ENCODE results near the gene SLC9A7. TPM values are rescaled to one million over a fixed set of nuclear protein-coding genes. Genes with fewer than 3 reads are reported as not detected.

SLC9A7 gene
- polyA plus RNA-seq, 4 donors = 4.2 to 5.5 (median 4.6) TPM

DNA sequence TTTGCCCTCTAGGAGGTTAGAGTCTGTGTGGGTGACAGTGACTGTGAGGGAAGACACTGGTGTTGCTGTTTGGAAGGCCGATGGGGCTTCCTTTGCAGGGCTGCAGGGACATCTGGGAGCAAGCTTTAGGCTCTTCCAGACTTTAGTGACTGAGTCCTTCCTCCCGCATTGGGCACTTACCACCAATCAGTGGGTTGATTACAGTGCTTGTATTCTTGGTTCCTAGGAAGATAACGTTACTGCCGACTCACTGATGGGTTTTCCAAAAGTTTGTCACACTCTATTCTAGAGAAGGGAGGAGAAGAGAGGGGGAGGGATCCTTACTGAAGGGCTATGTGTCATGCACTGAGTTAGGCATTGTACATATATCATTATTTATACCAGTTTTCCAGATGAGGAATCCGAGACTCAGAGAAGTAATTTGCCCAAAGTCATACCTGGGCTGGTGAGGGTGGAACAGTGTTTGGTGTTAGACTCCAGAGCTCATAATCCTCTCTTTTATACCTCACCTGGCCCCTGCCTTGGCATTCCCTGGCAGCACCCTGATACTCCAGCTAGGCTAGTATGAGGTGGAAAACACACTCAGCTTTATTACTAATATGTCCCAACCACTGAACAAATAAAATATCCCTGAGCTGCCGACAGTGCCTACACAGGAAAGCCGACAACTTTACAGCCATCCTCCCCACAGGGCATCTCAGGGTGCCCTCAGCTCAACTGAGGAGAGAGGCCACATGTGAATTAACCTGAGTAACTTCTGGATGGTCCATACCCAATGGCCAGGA is 181.5 kb downstream of the SLC9A7 start:
- DNase-seq (ENCODE audit: low read depth in 4 of 4, low spot score in 3 of 4) = no peak

DNA sequence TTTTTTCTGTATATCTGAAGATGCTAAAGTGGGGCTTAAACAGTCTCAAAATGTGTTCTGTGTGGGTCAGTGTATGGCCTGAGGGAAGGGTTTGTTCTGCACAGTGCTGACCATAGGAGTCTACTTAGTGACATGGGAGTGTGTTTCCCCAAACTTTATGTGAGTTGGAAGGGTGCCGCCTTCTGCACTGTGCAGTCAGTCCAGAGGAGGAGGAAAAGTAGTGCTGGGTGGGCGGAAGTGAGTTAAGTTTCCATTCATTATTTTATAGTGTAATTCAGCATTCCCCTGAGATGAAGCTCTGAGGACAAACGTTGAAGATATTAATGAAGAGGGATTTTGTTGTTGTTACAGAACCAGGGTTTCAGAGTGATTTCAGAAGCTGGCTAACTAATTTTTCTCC is 182.5 kb downstream of the SLC9A7 start:
- no peak for DNase-seq (ENCODE audit: low read depth in 4 of 4, low spot score in 3 of 4)

DNA sequence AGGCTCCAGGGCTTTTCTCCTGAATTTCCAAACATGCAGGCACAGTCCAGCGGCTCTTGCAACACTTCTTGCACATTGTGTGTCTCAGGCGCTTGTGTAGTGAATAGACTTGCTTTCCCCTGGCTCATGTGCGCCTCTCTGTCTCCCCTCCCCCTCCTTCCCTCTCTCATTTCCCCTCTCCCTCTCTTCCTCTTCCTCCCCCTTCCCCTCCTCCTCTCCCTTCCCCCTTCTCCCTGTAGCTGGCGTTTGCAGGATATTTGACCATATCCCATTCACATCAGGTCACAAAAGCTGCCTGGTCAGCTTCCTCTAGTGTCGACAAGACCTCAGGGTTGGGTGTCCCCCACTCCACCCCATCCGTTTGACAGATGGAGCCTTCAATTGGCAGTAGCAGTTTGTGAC is 182.9 kb downstream of the SLC9A7 start:
- no peak for DNase-seq (ENCODE audit: low read depth in 4 of 4, low spot score in 3 of 4)

- no peak for DNase-seq (ENCODE audit: low read depth in 4 of 4, low spot score in 3 of 4)
Measured at GRCh38 chrX:46575586-46575985, 183.3 kb downstream of the SLC9A7 start.

DNA sequence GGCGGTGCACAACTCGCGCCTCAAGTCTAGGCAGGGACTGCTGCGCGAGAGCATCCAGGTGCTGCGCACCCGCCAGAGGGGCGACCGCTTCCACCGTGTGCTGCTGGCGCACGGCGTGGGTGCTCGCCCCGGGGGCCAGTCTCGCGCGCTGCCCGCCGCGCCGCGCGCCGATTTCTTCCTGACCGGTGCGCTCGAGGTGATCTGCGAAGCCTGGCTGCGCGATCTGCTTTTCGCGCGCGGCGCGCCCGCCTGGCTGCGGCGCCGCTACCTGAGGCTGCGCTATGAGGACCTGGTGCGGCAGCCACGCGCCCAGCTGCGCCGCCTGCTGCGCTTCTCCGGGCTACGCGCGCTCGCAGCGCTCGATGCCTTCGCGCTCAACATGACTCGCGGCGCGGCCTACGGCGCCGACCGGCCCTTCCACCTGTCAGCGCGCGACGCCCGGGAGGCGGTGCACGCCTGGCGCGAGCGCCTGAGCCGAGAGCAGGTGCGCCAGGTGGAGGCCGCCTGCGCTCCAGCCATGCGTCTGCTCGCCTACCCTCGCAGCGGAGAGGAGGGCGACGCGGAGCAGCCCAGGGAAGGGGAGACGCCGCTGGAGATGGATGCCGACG is 184.0 kb downstream of the SLC9A7 start:
- DNase-seq (ENCODE audit: low read depth in 4 of 4, low spot score in 3 of 4) = no peak

DNA sequence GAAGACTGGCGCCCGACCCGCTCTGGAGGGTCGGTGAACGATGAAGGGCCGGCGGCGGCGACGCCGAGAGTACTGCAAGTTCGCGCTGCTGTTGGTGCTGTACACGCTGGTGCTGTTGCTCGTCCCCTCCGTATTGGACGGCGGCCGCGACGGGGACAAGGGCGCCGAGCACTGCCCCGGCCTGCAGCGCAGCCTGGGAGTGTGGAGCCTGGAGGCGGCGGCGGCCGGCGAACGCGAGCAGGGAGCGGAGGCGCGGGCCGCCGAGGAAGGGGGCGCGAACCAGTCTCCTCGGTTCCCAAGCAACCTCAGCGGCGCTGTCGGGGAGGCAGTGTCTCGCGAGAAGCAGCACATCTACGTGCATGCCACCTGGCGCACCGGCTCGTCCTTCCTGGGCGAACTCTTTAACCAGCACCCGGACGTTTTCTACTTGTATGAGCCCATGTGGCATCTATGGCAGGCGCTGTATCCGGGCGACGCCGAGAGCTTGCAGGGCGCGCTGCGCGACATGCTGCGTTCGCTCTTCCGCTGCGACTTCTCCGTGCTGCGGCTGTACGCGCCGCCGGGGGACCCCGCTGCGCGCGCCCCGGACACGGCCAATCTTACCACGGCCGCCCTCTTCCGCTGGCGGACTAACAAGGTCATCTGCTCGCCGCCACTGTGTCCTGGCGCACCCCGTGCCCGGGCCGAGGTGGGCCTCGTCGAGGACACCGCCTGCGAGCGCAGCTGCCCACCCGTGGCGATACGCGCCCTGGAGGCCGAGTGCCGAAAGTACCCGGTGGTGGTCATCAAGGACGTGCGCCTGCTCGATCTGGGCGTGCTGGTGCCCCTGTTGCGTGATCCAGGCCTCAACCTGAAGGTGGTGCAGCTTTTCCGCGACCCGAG is 184.8 kb downstream of the SLC9A7 start:
- DNase-seq (ENCODE audit: low read depth in 4 of 4, low spot score in 3 of 4) = no peak

GRCh38 chrX:46573331-46573891 is 185.5 kb downstream of the SLC9A7 start, which contains the start of gene CHST7:
Gene CHST7 (plus strand): TSS chrX:46573765. CDS start chrX:46573932, 167 bp downstream.
- no peak for DNase-seq (ENCODE audit: low read depth in 4 of 4, low spot score in 3 of 4)

- DNase-seq (ENCODE audit: low read depth in 4 of 4, low spot score in 3 of 4) = no peak
Measured at GRCh38 chrX:46572340-46572936, 186.5 kb downstream of the SLC9A7 start.

DNA sequence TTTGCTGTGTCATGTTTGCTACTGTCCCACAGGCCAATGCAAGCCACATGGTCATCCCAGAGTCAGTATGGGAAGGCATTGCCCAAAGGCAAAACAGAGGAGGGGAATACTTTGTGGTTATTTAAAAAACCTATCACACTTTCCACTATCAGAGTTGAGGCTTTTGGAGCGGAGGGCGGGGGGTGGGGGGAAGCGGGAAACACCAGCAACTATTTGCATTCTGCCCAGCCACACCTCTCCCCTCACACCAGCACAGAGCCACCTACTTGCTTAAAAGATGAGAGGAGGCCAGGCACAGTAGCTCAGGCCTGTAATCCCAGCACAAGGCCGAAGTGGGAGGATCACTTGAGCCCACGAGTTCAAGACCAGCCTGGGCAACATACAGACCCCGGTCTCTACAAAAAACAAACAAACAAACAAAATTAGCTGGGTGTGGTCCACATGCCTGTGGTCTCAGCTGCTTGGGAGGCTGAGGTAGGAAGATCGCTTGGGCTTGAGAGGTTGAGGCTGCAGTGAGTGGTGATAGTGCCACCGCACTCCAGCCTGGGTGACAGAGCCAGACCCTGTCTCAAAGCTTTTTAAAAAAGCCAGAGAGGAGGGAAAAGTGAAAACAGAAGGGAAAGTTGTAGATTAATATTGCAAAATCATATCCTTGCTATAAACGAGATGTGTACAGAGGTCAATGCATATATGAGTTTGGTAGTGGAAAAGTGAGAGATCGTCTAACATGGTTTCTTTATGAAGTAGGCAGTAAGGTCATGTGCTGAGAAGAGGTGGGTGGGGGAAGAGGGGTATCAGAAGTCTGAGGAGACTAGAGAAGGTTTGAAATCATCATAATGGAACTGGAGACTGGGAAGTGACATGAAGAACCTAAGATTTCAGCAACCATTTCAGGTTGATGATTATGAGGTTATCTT is 187.2 kb downstream of the SLC9A7 start:
- no peak for DNase-seq (ENCODE audit: low read depth in 4 of 4, low spot score in 3 of 4)

DNA sequence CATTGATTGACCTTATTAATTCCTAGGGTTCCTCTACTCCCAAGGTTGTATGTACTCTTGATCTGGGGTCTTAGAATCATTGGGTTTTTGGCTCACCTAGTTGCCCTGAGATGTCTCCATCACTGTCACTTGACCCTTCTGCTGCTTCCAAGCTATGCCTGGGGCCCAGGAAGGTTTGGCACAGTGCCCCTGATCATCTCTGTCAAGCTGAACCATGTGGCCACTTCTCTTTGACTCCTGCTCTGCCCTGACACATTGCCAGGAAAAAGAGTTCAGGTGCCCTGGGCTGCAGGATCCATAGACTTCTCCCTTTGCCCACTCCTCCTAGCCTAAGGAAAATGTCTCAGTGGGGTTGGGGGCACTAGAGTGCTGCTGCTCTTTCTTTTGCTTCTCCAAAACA is 189.3 kb downstream of the SLC9A7 start:
- DNase-seq (ENCODE audit: low read depth in 4 of 4, low spot score in 3 of 4) = no peak

GRCh38 chrX:46567388-46567787 is 191.5 kb downstream of the SLC9A7 start:
- no peak for DNase-seq (ENCODE audit: low read depth in 4 of 4, low spot score in 3 of 4)

DNA sequence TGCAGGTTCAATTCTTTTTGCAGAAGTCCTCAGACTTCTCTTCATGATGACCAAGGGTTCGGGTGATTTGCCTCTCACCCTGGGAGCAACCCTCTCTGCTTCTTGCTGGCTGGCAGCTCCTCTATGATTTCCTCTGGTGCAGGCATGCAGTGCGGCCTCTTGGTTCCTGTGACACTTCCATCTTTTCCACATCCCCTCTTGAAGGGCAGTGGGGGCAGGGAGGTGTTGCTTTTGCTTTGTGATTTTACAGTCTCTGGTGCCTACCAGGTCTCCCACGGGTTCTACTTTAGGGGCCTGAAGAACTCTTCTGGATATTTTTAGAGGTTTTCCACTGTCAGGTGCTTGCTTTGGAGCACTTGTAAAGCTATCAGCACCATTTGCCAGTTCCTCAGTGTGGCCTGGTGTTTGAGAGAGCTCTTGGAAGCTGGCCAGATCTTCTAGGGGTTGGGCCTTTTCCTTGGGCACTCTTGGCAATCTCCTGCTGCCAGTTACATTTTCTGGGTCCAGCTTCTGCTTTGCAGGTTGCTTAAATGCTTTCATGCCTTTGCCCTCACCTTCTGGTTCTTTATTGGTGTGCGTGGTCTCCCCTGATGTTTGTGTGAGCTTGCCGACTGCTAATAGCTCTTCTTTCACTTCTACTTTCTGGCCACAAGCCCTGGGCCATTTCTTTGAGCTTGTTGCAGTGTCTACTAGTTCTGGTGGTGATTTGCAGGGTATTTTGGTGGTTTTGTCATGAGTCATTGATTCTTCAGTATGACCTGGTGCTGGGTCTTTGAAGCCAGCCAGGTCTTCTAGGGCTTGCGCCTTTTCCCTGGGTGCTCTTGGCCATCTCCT is 196.9 kb downstream of the SLC9A7 start:
- DNase-seq (ENCODE audit: low read depth in 4 of 4, low spot score in 3 of 4) = no peak

DNA sequence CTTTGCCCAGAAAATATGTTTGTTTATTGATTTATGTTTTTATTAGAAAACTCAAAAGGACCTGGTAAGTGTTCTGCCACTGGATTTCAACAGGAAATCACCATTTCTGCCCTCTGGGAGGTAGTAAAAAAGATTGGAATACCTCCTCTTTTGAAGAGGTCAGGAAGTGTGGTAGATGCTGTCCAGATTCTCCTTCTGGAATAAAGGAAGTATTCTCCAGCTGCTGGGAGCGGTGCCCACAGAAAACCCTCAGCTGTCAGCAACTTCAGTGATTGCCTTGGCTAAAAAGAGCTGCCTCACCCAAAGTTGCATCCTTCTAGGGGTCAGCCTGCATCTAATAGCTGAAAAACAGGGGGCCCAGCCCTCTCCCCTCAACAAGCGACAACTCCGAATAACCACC is 199.9 kb downstream of the SLC9A7 start:
- DNase-seq (ENCODE audit: low read depth in 4 of 4, low spot score in 3 of 4) = no peak

GRCh38 chrX:46554942-46555341 is 204.0 kb downstream of the SLC9A7 start:
- no peak for DNase-seq (ENCODE audit: low read depth in 4 of 4, low spot score in 3 of 4)

GRCh38 chrX:46553935-46554334 is 205.0 kb downstream of the SLC9A7 start:
- DNase-seq (ENCODE audit: low read depth in 4 of 4, low spot score in 3 of 4) = no peak

DNA sequence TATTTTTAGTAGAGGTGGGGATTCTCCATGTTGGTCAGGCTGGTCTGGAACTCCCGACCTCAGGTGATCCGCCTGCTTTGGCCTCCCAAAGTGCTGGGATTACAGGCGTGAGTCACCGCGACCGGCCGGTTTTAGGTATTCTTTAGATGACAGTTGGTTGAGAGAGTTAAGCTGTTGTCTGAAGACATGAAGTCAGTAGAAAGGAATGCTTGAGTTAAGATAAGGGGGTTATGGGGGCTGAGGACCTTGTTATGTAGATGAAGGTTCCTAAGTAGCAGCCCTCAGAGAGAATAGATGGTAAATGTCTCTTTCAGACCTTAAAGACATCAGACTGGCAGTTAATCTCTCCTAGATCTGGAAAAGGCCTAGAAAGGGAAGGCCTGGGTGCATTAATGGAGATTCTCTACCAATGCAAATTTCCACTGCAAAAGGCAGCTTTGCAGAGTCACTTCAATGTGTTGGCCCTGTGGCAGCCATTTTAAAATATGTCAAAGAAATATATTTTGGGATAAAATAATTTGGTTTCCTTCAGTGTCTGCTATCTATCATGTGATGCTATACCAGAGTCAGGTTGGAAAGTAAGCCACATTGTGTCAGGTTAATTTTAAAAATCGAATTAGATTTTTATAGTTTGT is 207.3 kb downstream of the SLC9A7 start:
- DNase-seq (ENCODE audit: low read depth in 4 of 4, low spot score in 3 of 4) = no peak

DNA sequence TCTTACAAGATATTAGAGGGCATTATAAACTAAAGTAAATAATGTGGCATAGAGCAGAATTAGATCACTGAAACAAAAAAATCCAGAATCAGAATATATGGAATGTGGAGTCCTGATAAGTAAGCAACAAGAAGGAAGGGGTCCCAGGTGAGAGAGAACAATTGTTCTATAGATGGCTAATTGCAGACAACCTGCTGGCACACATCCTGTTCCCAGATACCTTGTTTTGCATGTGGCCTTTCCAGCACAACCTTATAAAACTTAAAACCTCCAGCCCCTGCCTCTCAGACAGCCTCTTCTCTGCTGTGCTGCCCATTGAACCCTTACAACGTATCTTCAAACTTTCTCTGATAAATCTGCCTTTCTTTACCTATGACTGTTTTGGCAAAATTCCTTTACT is 209.0 kb downstream of the SLC9A7 start:
- no peak for DNase-seq (ENCODE audit: low read depth in 4 of 4, low spot score in 3 of 4)

All from left renal pelvis (tissue), 4 donors.